IMR-90 (cell line): Measurements from ENCODE around the gene SARM1. TPM values are rescaled to one million over a fixed set of nuclear protein-coding genes. Genes with fewer than 3 reads are reported as not detected.

Source experiments
- ATAC-seq: fragments of 200-7000 bp; cut with Tn5 transposase; 2 replicates; pipeline ENCODE4 v1.9.1; 2020; ENCODE audit warnings: low read depth, mild to moderate bottlenecking, moderate library complexity
- BruUV-seq: library from RNA; stranded (reverse); fragments of 400-500 nt; replicated peaks from 2 replicates; lab custom pipeline; 2021; lab: Mats Ljungman, UMichigan
- CTCF ChIA-PET: fragments of 300-600 bp; formaldehyde crosslinking; extraction: SDS; loops from one replicate; lab custom pipeline; 2021; ENCODE audit warnings: antibody characterized with exemption; lab: Yijun Ruan, JAX
- POLR2A ChIA-PET: fragments of 300-600 bp; sonication (Branson Sonifier 250); formaldehyde crosslinking; loops from one replicate; lab custom pipeline; 2022; ENCODE audit warnings: antibody characterized with exemption; ENCODE audit not compliant: unreplicated experiment; lab: Charles Lee
- DNase-seq: peaks from one replicate; pipeline ENCODE4 v3.0.0; 2013
- H2AFZ ChIP-seq: replicated peaks from 2 replicates; pipeline ENCODE3; 2013; ENCODE audit warnings: low read length, mild to moderate bottlenecking; ENCODE audit not compliant: poor library complexity
- H2AK5ac ChIP-seq: 2 replicates; pipeline ENCODE4 v1.6.1; 2013; ENCODE audit warnings: low read depth, low read length, inconsistent platforms
- H2AK9ac ChIP-seq: replicated peaks from 2 replicates; pipeline ENCODE3; 2013; ENCODE audit warnings: mild to moderate bottlenecking, low read depth, low read length, moderate library complexity; ENCODE audit not compliant: poor library complexity
- H2BK120ac ChIP-seq: 2 replicates; pipeline ENCODE4 v1.6.1; 2013; ENCODE audit warnings: low read depth, low read length, inconsistent platforms
- H2BK15ac ChIP-seq: 3 replicates; pipeline ENCODE4 v1.6.1; 2013; ENCODE audit warnings: low read depth, low read length, inconsistent platforms
- H2BK20ac ChIP-seq: 2 replicates; pipeline ENCODE4 v1.6.1; 2013; ENCODE audit warnings: low read depth, mild to moderate bottlenecking, inconsistent platforms, low read length, moderate library complexity
- H2BK5ac ChIP-seq: 2 replicates; pipeline ENCODE4 v1.6.1; 2013; ENCODE audit warnings: mild to moderate bottlenecking, low read depth, low read length, inconsistent platforms; ENCODE audit not compliant: poor library complexity, severe bottlenecking
- H3K14ac ChIP-seq: replicated peaks from 2 replicates; pipeline ENCODE4 v1.6.1; 2013; ENCODE audit warnings: low read depth, low read length, inconsistent platforms
- H3K18ac ChIP-seq: 2 replicates; pipeline ENCODE4 v1.6.1; 2013; ENCODE audit warnings: low read depth, low read length, control low read depth
- H3K23ac ChIP-seq: 2 replicates; pipeline ENCODE4 v1.6.1; 2013; ENCODE audit warnings: low read depth, low read length, inconsistent platforms
- H3K27ac ChIP-seq: 2 replicates; pipeline ENCODE4 v1.5.1; 2013; ENCODE audit warnings: mild to moderate bottlenecking, control low read depth, low read length; ENCODE audit not compliant: insufficient read depth
- H3K27me3 ChIP-seq: 2 replicates; pipeline ENCODE4 v1.6.1; 2013; ENCODE audit warnings: low read length; ENCODE audit not compliant: control insufficient read depth, insufficient read depth
- H3K36me3 ChIP-seq: 2 replicates; pipeline ENCODE4 v1.6.1; 2013; ENCODE audit warnings: low read length, mixed read lengths; ENCODE audit not compliant: control insufficient read depth, insufficient read depth
- H3K4ac ChIP-seq: 2 replicates; pipeline ENCODE4 v1.6.1; 2013; ENCODE audit warnings: low read depth, low read length, inconsistent platforms
- H3K4me1 ChIP-seq: 2 replicates; pipeline ENCODE4 v1.6.1; 2013; ENCODE audit warnings: low read length, mixed read lengths; ENCODE audit not compliant: control insufficient read depth, insufficient read depth
- H3K4me2 ChIP-seq: 2 replicates; pipeline ENCODE4 v1.6.1; 2013; ENCODE audit warnings: low read depth, mild to moderate bottlenecking, control low read depth, low read length, moderate library complexity
- H3K4me3 ChIP-seq: 2 replicates; pipeline ENCODE4 v1.5.1; 2013; ENCODE audit warnings: low read depth, mild to moderate bottlenecking, control low read depth, low read length, moderate library complexity; ENCODE audit not compliant: insufficient read depth
- H3K56ac ChIP-seq: 2 replicates; pipeline ENCODE4 v1.6.1; 2013; ENCODE audit warnings: low read length, inconsistent platforms; ENCODE audit not compliant: insufficient read depth; ENCODE audit errors: extremely low read depth
- H3K79me1 ChIP-seq, 2 experiments: 2 replicates each; pipeline ENCODE4 v1.6.1; 2013; ENCODE audit warnings: low read length in 2 of 2, inconsistent platforms in 1 of 2, low read depth in 1 of 2
- H3K9ac ChIP-seq: 2 replicates; pipeline ENCODE4 v1.6.1; 2013; ENCODE audit warnings: low read depth, low read length, control low read depth
- H3K9me1 ChIP-seq: 2 replicates; pipeline ENCODE4 v1.6.1; 2013; ENCODE audit warnings: low read length, inconsistent platforms; ENCODE audit not compliant: insufficient read depth
- H3K9me3 ChIP-seq: 2 replicates; pipeline ENCODE4 v1.6.1; 2013; ENCODE audit warnings: low read length; ENCODE audit not compliant: control insufficient read depth, insufficient read depth
- H4K20me1 ChIP-seq: 2 replicates; pipeline ENCODE4 v1.6.1; 2013; ENCODE audit warnings: low read length, inconsistent platforms; ENCODE audit not compliant: insufficient read depth
- H4K5ac ChIP-seq: 2 replicates; pipeline ENCODE4 v1.6.1; 2013; ENCODE audit warnings: mild to moderate bottlenecking, low read depth, low read length, control low read depth
- H4K8ac ChIP-seq, 2 experiments: 2 replicates each; pipeline ENCODE4 v1.6.1; 2013; ENCODE audit warnings: low read depth in 2 of 2, low read length in 2 of 2, control low read depth in 1 of 2, inconsistent platforms in 1 of 2
- H4K91ac ChIP-seq: 2 replicates; pipeline ENCODE4 v1.6.1; 2013; ENCODE audit warnings: low read depth, low read length, inconsistent platforms; ENCODE audit not compliant: insufficient read depth
- CEBPB ChIP-seq: IDR thresholded peaks from 2 replicates; pipeline ENCODE4 v1.6.1; 2012; ENCODE audit warnings: low read depth, low read length, improper control_type of control experiment
- CTCF ChIP-seq: conservative IDR thresholded peaks from 2 replicates; pipeline ENCODE4 v1.5.1; 2012; ENCODE audit warnings: mild to moderate bottlenecking, low read depth, low read length, improper control_type of control experiment
- WGBS, 2 experiments: methylation state at CpG; one replicate each; pipeline versions ENCODE4 v1.1.5 to v1.1.7; 2013; ENCODE audit warnings: missing lambda C conversion rate in 2 of 2; ENCODE audit not compliant: insufficient read length in 1 of 2; ENCODE audit errors: extremely low coverage in 2 of 2; 5-methylcytosine and 5-hydroxymethylcytosine counted together
- dilution Hi-C: fragments of 300-500 bp; cut with HindIII; formaldehyde crosslinking; loops from one replicate; pipeline ENCODE4 v1.14.3; 2018; ENCODE audit warnings: low sequenced_read_pairs; ENCODE audit not compliant: unreplicated experiment
- in situ Hi-C: fragments of 300-500 bp; cut with MboI; formaldehyde crosslinking; loops from 3 replicates; pipeline ENCODE4 v1.14.3; 2019; ENCODE audit warnings: low sequenced_read_pairs, inconsistent platforms, mixed read lengths
- intact Hi-C: fragments of 100-400 bp; cut with micrococcal nuclease; formaldehyde crosslinking; loops from 2 replicates; pipeline ENCODE4 v1.10.0; 2022
- polyA plus RNA-seq, 3 experiments: library from polyadenylated mRNA; depleted of rRNA; stranded (reverse); fragments of >200 nt; gene quantifications; 2 replicates each; pipeline ENCODE4 v1.2.3, GENCODE V29; 2012; ENCODE audit warnings: low replicate concordance in 1 of 3
- total RNA-seq: library from RNA; depleted of rRNA; stranded (reverse); fragments of >200 nt; gene quantifications from 2 replicates; pipeline ENCODE4 v1.2.3, GENCODE V29; 2012

Gene SARM1
- total and polyA plus RNA-seq, 2 of the 4 experiments (the other 2 are of a cell fraction) = 3.4 to 11.4 TPM

- peaks cover 30 to 38% of the 10 kb centered on the region in 2 experiments; a peak in 3 of 4 replicates for H3K79me1 ChIP-seq
- peaks cover 7% of the 10 kb centered on the region; the same call in 1 of the 2 replicates for H3K4me1 ChIP-seq
- no peaks in the 10 kb centered on the region for H4K20me1 ChIP-seq
- H3K9me3 ChIP-seq = no peaks in the 10 kb centered on the region
- POLR2A ChIA-PET = no interaction called here
- H2BK120ac ChIP-seq = no peak overlapping the region
- no peak overlapping the region for H4K5ac ChIP-seq
- intact Hi-C loops = loop anchor here (10.0 kb wide), 1 partner anchor 520 kb away; the partner anchor contains the start of gene NOS2
- no peak overlapping the region for H3K14ac ChIP-seq
- no peak overlapping the region for H3K4me2 ChIP-seq
- DNase-seq (no peak), ATAC-seq (no peak)
- no peak overlapping the region for H2AK9ac ChIP-seq
- H3K9ac ChIP-seq = no peak overlapping the region
- no peak overlapping the region for H2BK15ac ChIP-seq
- peaks cover 14% of the 10 kb centered on the region for H3K36me3 ChIP-seq
- H2BK5ac ChIP-seq = no peak overlapping the region
- no peak for TF ChIP-seq CTCF
- TF ChIP-seq CEBPB = 0 out of 2 replicates have a peak, but pooled peaks have one; percentile 38
- no peak overlapping the region for H4K8ac ChIP-seq
- no TSS peak for BruUV-seq
- H3K56ac ChIP-seq = no peak overlapping the region
- H3K27ac ChIP-seq = no peak overlapping the region
- CTCF ChIA-PET = no interaction called here
- H3K4me3 ChIP-seq = no peak overlapping the region
- no peak overlapping the region for H3K18ac ChIP-seq
- H3K27me3 ChIP-seq = no peaks in the 10 kb centered on the region
- H3K9me1 ChIP-seq = no peaks in the 10 kb centered on the region; the same call in 1 of the 2 replicates
- H4K91ac ChIP-seq = no peak overlapping the region
- H2AFZ ChIP-seq = no peak overlapping the region
- no peak overlapping the region for H2AK5ac ChIP-seq
- H3K23ac ChIP-seq = no peak overlapping the region
- in situ Hi-C loops = loop anchor here (10.0 kb wide), 1 partner anchor 280 kb away; the partner anchor contains the start of gene NLK
- no CpG with 5 or more reads among the region's 5 CpGs for WGBS, 2 experiments
- dilution Hi-C loops = no loop called here
- no peak overlapping the region for H3K4ac ChIP-seq
- no peak overlapping the region for H2BK20ac ChIP-seq
Observed at GRCh38 chr17:28324267-28324745, 47.2 kb upstream of the SARM1 start.
